IPS DF 4.7 (cell line): Measurements from ENCODE around the gene OR6P1.

Source experiments
- DNase-seq: peaks from one replicate; pipeline ENCODE4 v3.0.0-alpha.2; 2013; ENCODE audit warnings: low spot score; ENCODE audit errors: extremely low read depth

Gene OR6P1

GRCh38 chr1:158520021-158520420, 50.4 kb downstream of the OR6P1 start:
- DNase-seq, result no peak

DNA sequence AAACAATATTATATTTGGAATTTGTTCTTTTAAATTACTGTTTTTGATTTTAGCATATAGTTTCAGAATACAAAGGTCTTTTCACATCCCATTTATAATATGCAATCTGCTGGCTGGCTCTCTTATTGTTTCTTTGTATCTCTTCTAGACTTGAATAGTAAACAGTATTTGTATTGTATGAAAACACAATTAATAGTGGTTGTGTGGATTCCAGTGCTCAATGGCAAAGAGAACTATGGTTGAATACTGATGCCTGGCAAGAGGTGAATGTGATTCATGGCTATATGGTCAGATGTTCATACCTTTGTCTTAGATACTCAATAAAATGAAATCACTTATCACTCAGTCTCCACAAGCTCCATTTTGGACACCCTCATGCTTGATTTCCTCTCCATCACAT, 53.4 kb downstream of the OR6P1 start:
- no peak for DNase-seq
